Measurements from ENCODE around the gene SLFN12L. TPM values are rescaled to one million over a fixed set of nuclear protein-coding genes. Genes with fewer than 3 reads are reported as not detected.

The SLFN12L gene
- total RNA-seq, 1 experiment from 2014 or later: not detected

- Histone ChIP-seq H3K4me2 (no peak overlapping the region), H3F3A (ENCODE audit: insufficient read depth, low read depth) (no peaks in the 10 kb centered on the region), H3K4me1 (replicated peaks; ENCODE audit: insufficient read depth) (no peaks in the 10 kb centered on the region), H4K20me1 (ENCODE audit: insufficient read depth) (no peaks in the 10 kb centered on the region), H3K79me2 (ENCODE audit: low read depth) (no peaks in the 10 kb centered on the region), H3K4me3 (no peak overlapping the region), H3K27me3 (ENCODE audit: insufficient read depth, low read depth) (peaks cover 37% of the 10 kb centered on the region), H3K36me3 (ENCODE audit: low read depth) (no peaks in the 10 kb centered on the region), H3K27ac (no peak overlapping the region), H2AFZ (no peak overlapping the region), H3K9me3 (ENCODE audit: insufficient read depth, low read depth) (no peaks in the 10 kb centered on the region), H3K9me2 (ENCODE audit: insufficient read depth) (no peaks in the 10 kb centered on the region)
- ChIA-PET CTCF (no interaction called here), POLR2A (ENCODE audit: unreplicated experiment) (interaction anchor here (0.6 kb wide), 1 partner anchor 435 kb away, joined by 5 read pairs; the partner anchor contains the start of gene RAD51D)
- no peak for TF ChIP-seq CTCF (conservative IDR thresholded peaks at IDR 0.05)
- no peak for TF ChIP-seq EZH2 (IDR thresholded peaks at IDR 0.05; ENCODE audit: low read depth)
- intact Hi-C loops (cut with micrococcal nuclease; ENCODE audit: unreplicated experiment): loop anchor here (5.0 kb wide), 1 partner anchor 193 kb away; no protein-coding TSS in a partner anchor
- BruUV-seq (replicated peaks): no TSS peak
- DNase-seq: no peak
Observed at GRCh38 chr17:35554668-35555067, 17.2 kb upstream of the SLFN12L start.

GRCh38 chr17:35553310-35553709 is 15.8 kb upstream of the SLFN12L start:
- Histone ChIP-seq H3K4me3 (no peak overlapping the region), H3F3A (ENCODE audit: insufficient read depth, low read depth) (no peaks in the 10 kb centered on the region), H3K4me2 (no peak overlapping the region), H2AFZ (no peak overlapping the region), H3K27ac (no peak overlapping the region), H4K20me1 (ENCODE audit: insufficient read depth) (no peaks in the 10 kb centered on the region), H3K9me2 (ENCODE audit: insufficient read depth) (no peaks in the 10 kb centered on the region), H3K4me1 (replicated peaks; ENCODE audit: insufficient read depth) (no peaks in the 10 kb centered on the region), H3K9me3 (ENCODE audit: insufficient read depth, low read depth) (no peaks in the 10 kb centered on the region), H3K79me2 (ENCODE audit: low read depth) (no peaks in the 10 kb centered on the region), H3K36me3 (ENCODE audit: low read depth) (no peaks in the 10 kb centered on the region), H3K27me3 (ENCODE audit: insufficient read depth, low read depth) (peaks cover 48% of the 10 kb centered on the region)
- intact Hi-C loops (cut with micrococcal nuclease; ENCODE audit: unreplicated experiment): no loop called here
- CTCF ChIA-PET: no interaction called here
- TF ChIP-seq CTCF (conservative IDR thresholded peaks at IDR 0.05) (no peak), EZH2 (IDR thresholded peaks at IDR 0.05; ENCODE audit: low read depth) (no peak)
- POLR2A ChIA-PET (ENCODE audit: unreplicated experiment): interaction anchor here (0.6 kb wide), 1 partner anchor 296 kb away, joined by 5 read pairs; no protein-coding TSS in a partner anchor
- BruUV-seq (replicated peaks): no TSS peak
- no peak for DNase-seq

- Histone ChIP-seq H3K27me3 (ENCODE audit: insufficient read depth, low read depth) (peaks cover 54% of the 10 kb centered on the region), H3F3A (ENCODE audit: insufficient read depth, low read depth) (no peaks in the 10 kb centered on the region), H3K4me2 (no peak overlapping the region), H3K9me2 (ENCODE audit: insufficient read depth) (no peaks in the 10 kb centered on the region), H3K36me3 (ENCODE audit: low read depth) (no peaks in the 10 kb centered on the region), H3K27ac (no peak overlapping the region), H3K9me3 (ENCODE audit: insufficient read depth, low read depth) (no peaks in the 10 kb centered on the region), H3K79me2 (ENCODE audit: low read depth) (no peaks in the 10 kb centered on the region), H2AFZ (no peak overlapping the region), H4K20me1 (ENCODE audit: insufficient read depth) (no peaks in the 10 kb centered on the region), H3K4me3 (no peak overlapping the region), H3K4me1 (replicated peaks; ENCODE audit: insufficient read depth) (no peaks in the 10 kb centered on the region)
- ChIA-PET POLR2A (ENCODE audit: unreplicated experiment) (no interaction called here), CTCF (no interaction called here)
- no peak for DNase-seq
- BruUV-seq (replicated peaks): no TSS peak
- intact Hi-C loops (cut with micrococcal nuclease; ENCODE audit: unreplicated experiment): no loop called here
- TF ChIP-seq CTCF (conservative IDR thresholded peaks at IDR 0.05): no peak
Observed at GRCh38 chr17:35548978-35549377, 11.5 kb upstream of the SLFN12L start.
